Stimulated activated CD4-positive, alpha-beta T cell treated with anti-CD3 and anti-CD28 coated beads, Interleukin-2, amount 100 ng/mL, for 48 hours (primary cell): ENCODE data around the gene ZCCHC7.
"Not testable (repeated sequence)": the region's sequence is repeated elsewhere in the genome, so short reads cannot be mapped to it uniquely, and the experiment has no call there.

ENCODE experiments used
- DNase-seq, 2 donors: peaks; one replicate each; pipeline ENCODE4 v3.0.0-alpha.2; 2020

The ZCCHC7 gene

DNA sequence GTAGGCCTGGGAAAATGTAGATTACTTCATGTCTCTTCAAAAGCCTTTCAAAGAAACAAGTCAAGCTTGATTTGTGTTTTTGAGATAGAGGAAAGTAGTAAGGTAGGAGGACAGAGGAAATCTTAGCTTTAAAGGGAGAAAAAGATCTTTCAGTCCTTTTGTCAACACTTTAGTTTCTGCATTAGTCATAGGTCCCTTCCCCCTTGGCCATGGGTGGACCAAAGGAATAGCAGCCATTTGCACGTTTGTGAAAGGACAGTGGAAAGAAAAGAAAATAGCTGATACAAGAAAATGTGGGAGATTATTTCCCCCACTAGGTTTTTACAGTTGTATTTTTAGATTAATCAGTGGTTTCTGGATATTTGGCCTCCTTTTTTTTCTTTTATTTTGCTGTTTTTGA is 180.2 kb downstream of the ZCCHC7 start:
- no peak for DNase-seq

DNA sequence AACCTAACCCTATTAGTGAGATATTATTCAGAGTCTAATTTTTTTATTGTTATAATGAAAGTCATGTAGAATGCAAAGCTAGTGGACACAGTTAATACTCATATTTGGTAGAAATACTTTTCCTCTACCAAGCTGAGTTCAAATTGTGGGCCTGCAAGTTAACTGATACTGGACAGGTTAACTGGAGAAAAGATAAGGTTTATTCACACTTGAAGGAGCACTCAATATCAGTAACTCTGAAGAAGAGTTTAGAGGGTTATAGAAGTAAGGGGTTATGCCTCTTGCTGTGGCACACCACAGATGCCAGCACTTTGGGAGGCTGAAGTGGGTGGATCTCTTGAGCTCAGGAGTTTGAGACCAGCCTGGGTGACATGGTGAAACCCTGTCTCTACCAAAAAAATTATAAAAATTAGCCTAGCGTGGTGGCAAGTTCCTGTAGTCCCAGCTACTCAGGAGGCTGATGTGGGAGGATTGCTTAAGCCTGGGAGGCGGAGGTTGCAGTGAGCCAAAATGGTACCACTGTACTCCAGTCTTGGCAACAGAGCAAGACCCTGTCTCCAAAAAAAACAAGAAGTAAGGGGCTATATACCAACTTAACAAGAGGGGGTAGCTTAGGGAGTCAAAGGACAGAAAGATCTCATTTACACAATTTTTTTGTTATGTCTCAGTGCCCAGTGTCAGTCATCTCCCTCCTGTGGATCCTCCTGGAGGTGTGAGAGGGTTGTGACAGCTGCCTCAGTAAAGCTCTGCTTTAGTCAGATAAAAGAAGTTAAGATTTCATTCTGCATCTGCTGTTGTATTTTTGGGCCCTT is 180.9 kb downstream of the ZCCHC7 start:
- DNase-seq, result no peak

DNA sequence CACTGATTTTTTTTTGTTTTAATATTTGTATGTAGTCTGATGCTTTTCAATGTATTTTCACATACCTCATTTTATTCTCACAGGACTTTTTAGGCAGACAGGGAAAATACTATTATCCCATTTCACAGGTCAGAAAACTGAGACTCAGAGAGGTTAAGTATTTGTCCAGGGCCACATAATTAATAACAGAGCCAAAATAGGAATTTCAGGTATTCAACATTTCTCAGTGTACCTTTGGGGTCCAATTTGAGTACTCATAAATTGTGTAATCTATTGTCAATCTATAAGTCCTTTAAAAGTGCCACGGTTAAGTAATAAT is 181.4 kb downstream of the ZCCHC7 start:
- no peak for DNase-seq

DNA sequence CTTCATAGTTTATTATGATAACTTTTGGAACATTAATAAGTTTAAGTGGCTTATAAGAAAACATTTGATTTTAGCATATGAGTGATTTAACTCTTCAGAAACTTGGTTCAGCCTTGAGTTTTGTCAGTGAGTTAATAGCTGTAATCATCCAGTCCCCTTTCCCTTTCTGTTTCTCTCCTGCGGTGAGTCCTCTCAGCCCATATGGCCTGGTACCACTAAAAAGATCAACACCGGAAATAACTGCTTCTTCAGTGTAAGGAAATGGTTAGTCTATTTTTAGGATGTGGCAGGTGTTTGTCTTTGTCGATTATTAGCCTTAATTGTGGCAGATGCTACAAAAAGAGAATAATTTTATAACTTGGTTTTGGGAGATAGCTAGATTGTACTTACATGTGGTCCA is 181.9 kb downstream of the ZCCHC7 start:
- peak in 1 of 2 donors; percentile 7 for DNase-seq

DNA sequence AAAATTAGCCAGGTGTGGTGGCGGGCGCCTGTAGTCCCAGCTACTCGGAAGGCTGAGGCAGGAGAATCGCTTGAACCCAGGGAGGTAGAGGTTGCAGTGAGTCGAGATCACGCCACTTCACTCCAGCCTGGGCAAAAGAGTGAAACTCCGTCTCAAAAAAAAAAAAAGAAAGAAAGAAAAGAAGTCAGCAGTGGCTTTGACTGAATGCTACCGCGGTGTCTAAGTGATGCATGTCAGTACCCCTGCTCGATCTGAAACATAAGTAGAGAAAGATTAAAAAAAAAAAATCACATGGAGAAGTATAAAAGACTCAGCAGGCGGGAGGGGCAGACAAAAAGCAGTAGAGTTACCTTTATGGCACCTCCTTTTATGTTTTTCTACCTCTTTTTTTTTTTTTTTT is 182.9 kb downstream of the ZCCHC7 start:
- DNase-seq, result not testable (repeated sequence)

DNA sequence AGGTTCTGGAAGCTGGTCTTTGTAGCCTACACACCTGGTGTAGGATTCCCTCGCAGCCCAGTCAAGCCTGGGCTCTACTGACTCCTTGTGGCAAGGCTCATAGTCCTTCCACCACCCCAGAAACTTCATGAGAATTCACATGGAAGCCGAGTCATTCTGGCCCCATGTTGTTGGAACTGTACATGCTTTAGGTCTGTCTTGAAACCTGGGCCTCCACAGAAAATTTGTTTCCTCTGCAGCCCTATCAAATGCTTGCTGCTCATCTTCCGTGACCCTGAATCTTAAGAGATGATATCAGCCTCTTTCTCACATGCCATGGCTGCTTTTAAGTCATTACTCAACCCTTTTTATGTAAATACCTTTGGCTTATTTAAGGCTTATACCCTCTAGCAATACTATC is 188.8 kb downstream of the ZCCHC7 start:
- peak in 1 of 2 donors; percentile 4 for DNase-seq

DNA sequence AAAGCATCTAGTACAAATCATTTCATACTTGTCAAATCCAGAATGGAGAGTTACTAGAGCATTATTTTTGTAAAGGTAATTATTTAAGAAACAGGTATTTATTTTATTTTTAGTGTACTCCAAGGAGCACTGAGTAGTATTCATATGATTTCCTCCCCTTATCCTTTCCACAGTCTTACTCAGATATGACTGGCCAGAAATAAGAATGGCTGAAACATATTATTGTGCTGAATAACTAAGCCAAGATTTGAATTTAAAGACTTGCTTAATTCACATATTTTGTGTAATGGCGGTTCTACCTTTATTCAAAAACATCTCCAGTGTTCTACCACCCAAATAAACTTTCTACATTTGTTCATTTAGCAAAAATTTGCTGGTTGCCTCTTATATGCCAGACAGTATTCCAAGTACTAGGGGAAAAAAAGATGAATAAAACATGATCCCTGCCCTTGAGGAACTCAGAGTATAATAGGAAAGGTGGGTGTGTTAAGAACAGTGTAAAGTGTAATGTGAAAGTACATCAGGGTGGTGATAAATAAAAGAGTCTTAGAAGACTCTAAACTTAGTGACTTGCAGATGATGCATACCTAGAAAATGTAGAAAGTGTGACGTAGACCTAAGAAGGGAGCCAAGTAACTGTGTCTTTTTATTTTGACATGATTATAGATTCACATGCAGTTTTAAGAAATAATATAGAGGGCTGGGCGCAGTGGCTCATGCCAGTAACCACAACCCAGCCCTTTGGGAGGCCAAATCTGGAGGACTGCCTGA is 191.7 kb downstream of the ZCCHC7 start:
- DNase-seq, result no peak

DNA sequence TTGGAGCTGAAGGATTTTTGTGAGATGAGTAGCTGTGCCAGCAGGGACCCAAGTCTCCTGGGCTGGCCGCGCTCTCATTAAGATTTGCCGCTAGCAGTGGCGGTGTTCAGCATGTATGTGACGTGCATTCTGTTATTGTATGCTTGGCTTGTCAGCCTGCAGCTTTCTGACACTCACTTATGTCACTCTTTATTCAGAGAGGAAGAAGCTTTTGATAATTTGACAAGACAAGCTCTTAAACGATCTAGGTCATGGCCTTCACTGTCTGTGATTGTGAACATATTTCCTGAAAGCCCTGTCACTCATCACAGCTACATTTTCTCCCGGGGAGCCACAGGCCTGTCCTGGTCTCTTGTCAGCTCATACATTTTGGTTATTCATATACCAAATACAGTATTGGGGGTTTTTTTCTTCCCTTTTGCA is 203.9 kb downstream of the ZCCHC7 start:
- no peak for DNase-seq

DNA sequence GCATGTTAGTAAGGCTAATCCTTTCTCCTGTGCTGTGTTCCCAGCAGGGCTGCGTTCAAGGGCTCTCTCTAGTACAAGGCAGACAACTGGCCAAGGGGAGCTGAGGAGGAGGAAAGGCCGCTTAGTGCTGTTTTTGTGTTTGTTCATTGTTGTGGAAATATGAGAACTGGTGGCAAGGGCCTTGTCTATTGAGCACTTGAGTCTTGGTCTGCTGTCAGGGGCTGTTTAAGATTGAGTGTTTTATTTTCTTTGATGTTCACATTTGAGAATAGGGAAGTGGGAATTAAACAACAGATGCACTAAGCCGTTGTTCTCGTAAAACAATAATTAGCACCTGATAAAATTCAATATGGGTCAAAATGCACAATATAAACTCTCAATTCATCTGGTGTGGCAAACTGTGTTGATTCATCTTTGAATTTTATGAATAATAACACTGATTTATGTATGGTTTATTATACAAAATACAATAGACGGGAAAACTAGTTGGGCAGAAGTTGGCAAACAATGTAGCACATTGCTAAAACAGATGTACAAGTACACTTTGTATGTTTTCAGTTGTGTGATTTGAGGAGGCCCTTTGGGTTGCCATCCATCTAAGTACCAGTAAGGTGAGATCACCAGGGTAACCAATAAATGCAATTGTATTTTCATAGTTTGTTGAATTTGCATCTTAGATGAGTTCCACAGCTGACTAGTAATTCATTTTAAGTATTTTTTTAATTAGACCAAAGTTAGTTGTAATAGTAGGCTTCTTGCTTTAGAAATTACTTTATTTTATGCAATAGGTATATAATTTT is 204.5 kb downstream of the ZCCHC7 start:
- DNase-seq, result no peak

DNA sequence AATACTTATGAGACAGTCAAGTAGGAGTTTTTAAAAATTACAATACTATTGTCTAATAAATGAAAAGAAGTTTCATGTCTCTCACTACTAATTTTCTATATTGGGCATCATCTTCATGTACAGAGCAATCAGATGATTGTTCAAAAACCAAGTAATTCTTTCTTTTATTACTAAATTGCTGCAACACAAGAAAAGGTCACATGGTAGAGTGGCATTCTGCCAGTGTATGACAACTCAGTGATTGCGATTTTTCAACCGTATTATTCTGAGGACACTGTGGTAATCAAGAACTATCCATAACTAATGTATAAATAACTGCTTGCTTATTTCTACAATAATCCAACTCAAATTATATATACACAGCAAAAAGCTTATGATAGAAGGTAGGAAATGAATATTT is 205.4 kb downstream of the ZCCHC7 start:
- no peak for DNase-seq

DNA sequence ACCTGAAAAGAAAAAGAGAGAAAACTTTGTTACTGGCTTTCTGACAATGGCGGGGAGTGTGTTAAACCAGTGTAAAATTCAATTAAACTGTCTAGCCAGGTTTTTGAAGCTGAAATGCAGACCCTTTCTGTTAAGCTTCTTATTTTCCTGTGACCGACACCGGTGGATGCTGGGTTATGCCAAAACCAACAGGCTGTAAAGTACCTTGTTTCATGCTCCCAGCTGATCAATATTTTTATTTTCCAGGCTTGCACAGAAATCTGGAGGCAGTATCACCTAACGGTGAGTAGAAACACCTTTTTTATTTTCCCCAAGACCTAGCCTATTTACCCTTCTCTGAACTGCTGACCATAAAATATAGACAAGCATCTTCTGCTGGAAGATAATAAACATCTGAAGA is 207.2 kb downstream of the ZCCHC7 start:
- DNase-seq, result no peak

DNA sequence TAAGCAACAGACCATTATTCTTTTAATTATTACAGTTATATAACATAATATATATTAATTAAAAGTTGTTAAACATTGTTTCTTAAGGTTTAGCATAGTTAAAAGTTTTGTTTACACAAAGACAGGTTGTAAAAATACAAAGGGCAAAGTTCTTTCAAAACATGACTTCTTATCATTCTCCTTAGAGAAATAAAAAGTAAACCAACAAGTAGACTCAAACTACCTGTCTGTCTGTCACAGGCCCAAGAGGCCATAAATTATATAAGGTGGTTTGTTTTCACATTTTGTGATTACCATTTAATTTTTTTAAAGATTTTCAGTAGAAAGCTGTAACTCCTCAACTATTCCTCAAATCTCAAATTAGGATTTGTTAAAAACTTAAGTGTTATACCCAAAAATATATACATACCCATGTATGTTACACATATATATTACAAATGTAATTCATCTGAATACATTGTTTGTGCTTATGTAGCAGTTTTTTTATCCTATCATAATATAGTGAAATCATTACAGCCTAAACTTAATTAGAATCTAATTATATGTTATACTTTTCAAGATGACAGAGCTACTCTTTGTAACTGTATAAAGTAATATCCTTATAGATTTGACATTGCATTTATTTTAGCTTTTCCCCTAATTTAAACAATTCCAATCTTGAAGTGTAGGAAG is 208.3 kb downstream of the ZCCHC7 start:
- DNase-seq, result no peak

DNA sequence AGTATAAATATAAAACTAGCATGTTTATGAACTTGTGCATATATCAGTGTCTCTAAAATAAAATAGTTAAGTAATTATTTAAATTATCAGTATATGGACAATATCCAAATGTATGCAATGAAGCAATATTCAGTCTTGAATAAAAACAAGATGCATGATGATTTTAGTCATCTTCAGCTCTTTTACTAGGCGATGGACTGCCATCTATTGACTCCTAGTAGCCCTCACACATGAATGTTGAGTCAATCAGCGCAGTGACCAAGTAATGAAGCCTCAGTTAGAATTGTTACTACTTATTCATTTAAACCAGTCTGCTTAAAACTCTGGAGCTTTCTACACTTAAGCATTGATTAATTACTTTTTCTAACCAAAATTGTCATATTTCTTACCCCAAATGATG is 209.2 kb downstream of the ZCCHC7 start:
- no peak for DNase-seq

DNA sequence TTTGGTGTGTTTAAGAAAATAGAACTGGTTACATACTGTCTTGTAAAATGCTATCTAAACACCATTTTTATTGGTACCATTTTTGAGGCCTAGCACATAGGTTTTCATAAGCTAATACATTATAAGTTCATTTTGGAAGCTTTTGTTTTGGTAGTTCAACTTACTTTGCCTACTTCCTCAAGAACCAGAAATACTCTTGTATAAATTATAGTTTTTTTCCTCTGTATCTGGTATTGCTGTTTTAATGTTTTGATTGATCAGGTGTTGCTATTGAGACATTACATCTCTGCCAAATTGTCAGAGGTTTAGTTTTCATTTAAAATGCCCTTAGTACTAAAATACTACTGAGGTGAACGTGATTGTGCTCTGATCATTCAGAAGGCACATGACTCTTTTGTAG is 211.5 kb downstream of the ZCCHC7 start:
- DNase-seq, result no peak

DNA sequence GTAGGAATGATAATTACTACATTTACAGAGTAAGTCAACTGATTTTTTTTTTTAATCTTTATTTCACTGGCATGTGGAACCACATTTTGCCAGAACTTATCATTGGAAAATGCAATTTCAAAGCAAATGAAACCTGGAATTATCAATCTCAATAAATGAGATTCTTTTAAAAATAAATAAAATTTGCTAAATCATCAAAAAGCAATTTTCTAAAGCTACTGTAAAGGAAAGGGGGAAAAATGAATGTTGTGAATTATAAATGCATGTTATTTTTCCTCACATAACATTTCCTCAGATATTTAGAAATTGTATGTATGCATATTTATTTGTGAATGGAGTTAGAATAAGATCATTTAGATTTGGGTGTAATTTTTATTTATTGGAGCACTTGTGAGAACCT is 212.2 kb downstream of the ZCCHC7 start:
- DNase-seq, result no peak

DNA sequence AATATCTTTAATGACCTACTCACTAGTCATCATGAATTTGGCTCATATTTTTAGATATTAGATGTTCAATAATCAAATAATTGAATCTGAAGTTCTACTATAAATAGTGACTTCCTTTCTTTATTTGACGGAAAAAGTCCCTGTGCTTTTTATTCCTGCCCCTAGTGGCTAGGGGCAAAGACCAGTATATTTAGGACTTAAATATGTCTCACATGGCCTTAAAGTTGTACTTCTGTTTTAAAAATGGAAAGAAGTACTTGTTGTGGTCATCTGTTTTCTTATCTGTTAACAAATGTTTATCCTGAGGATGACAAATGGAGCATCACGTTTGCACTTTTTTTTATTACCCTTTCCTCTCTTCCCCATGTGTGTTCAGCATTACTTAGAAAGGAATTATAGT is 212.9 kb downstream of the ZCCHC7 start:
- no peak for DNase-seq

DNA sequence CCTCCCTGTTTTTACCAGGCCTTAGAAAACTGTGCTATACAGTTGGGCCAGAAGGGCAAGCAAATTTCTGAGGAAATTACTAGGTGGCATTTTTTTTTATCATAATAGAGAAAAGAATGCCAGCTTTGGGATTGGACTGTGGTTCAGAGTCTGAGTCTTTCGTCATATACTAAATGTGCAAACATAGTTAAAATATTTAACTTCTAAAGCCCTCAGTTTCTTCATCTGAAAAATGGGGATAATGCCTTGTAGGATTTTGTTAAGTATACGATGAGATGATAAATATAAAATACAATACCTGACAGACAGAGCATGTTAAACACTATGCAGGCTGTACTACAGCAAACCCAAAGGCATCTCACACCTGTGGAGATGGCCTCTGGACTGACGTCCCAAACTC is 214.9 kb downstream of the ZCCHC7 start:
- DNase-seq, result no peak

DNA sequence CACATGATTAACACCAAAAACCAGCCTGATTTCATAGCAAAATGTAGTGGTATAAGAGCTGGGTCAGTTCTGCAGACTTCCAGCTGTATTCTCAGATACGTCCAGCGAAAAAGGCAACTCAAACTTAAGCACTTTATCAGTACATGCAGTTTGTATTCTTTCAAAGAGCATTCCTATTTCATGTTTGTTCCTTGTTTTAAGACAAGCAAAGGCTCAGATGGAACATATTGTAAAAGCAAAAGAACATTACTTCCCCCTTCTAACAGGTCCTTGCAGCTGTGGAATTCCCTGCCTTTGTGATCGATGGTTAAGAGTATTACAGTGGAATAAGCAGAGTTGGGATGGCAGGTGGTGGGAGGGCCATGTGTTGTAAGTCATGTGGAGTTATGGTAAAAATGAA is 215.8 kb downstream of the ZCCHC7 start:
- no peak for DNase-seq

DNA sequence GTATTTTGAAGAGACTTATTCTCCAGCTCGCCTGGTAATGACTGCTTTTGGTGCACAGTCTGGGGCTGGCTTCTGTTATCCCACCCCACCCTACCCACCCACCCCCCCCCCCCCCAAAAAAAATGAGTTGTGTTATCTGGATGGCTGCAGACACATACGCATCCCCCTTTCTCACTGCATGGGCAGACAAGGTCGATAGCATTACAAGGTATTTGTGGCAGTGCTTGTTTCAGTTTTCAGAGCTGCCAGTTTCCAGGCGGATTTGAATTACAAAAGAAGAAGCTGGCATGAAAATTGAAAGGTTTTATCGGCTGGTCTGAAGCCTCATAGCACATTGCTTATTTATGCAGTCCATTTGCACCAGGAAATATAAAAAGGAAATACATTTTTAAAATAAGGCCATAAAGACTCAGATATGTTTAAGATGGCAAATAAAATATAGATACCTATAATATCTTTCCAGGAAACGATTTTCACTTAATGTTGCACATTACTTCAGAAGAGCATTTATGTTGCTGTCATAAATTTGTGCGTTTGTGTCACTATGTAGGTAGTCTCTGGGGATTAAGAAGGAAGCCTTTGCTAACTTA is 217.0 kb downstream of the ZCCHC7 start:
- DNase-seq, result no peak

DNA sequence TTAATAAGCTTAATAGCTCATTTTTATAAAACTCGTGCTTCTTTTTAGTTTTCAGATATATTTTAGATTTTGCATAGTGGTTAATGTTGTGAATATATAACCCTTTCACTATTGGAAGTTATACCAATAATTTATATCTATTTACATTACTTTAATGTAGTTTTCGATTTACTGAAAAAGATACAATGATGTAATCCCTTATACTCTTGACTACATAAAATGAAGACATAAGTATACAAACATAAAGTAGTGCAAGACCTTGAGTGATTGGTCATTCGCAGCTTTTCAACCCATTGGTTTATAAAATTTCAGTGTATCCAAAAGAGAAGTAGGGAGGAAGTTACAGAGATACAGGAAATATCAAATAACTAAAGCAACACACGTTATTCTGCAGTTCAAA is 217.8 kb downstream of the ZCCHC7 start:
- DNase-seq, result no peak

DNA sequence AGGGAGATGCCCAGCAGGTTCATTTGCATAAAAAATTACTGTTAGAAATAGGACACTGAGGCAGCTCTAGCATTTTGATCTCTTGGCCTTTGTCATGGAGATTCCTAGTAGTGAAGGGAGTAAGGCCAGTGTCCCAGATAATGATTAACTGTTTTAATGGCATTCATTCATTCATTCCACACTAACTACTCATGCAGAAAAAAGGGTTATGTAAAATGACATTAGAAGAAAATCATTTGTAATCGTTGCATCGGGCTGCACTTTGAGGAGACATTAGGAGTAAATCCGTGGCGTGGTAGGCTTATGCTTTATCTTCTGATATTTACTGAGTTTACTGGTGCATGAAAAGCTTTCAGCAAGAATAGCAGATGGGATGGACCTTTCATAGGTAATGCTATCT is 219.5 kb downstream of the ZCCHC7 start:
- DNase-seq, result no peak

DNA sequence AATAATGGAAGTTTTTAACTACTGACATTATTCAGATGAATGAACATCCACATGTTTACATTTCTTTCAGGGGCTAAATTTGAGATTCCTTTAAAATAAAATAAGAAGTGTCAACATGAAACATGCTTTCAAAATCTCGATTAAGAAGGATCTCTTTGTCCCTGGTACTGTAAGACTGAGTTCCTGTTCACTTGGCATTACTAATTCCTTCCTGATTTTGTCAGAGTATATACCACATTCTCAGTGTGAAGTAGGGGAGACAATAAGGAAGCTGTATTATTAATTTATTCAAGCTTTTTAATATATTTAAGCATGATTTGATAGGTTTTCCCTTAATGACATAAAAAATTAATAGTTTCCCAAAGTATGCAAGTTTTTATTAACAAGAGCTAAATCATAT is 220.6 kb downstream of the ZCCHC7 start:
- no peak for DNase-seq

DNA sequence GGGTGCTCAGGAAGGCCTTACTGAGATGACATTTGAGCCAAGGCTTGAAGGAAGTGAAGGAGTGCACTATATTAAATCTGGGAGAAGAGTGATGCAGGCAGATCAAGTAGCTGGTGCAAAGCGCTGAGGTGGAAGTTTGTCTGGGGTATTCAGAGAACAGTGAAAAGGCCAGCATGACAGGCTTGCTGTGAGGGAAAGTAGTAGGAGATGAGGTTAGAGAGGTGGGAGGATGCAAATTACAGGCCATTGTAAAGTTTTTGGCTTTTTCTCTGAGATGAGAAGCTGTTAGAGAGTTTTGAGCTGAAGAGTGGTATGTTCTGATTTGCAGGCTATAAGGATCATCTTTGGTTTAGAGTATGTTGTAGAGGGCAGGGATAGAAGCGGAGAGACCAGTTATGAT is 221.3 kb downstream of the ZCCHC7 start:
- DNase-seq, result no peak
